Lung (tissue), 12 donors: ENCODE measurements around the gene DENND2C. TPM values are rescaled to one million over a fixed set of nuclear protein-coding genes. Genes with fewer than 3 reads are reported as not detected.

ENCODE experiments used
- ATAC-seq: fragments of 200-7000 bp; cut with Tn5 transposase; one replicate; pipeline ENCODE4 v1.9.1; 2020; ENCODE audit warnings: moderate number of reproducible peaks; ENCODE audit not compliant: insufficient read depth, low FRiP score
- DNase-seq, 3 donors: peaks; one replicate each; pipeline ENCODE4 v3.0.0-alpha.2; 2013 to 2017
- H3K27ac ChIP-seq, 2 donors: one replicate each; pipeline ENCODE4 v1.5.1; 2013; ENCODE audit warnings: mild to moderate bottlenecking in 2 of 2, moderate library complexity in 2 of 2, control low read depth in 1 of 2, inconsistent platforms in 1 of 2, low read depth in 1 of 2, low read length in 1 of 2
- H3K27me3 ChIP-seq, 3 donors: one replicate each; pipeline ENCODE4 v1.5.1; 2013; ENCODE audit warnings: low read length in 2 of 3; ENCODE audit not compliant: control insufficient read depth in 3 of 3, insufficient read depth in 3 of 3
- H3K36me3 ChIP-seq, 4 donors: one replicate each; pipeline ENCODE4 v1.5.1; 2013; ENCODE audit warnings: low read length in 4 of 4, mild to moderate bottlenecking in 1 of 4, moderate library complexity in 1 of 4; ENCODE audit not compliant: control insufficient read depth in 4 of 4, insufficient read depth in 4 of 4
- H3K4me1 ChIP-seq, 5 donors: one replicate each; pipeline ENCODE4 v1.5.1; 2013; ENCODE audit warnings: low read length in 5 of 5, mild to moderate bottlenecking in 2 of 5, moderate library complexity in 1 of 5; ENCODE audit not compliant: control insufficient read depth in 5 of 5, insufficient read depth in 5 of 5
- H3K4me3 ChIP-seq: one replicate; pipeline ENCODE4 v1.5.1; 2013; ENCODE audit warnings: mild to moderate bottlenecking, control low read depth, moderate library complexity
- H3K9ac ChIP-seq, 2 donors: one replicate each; pipeline ENCODE4 v1.5.1; 2013; ENCODE audit warnings: low read length in 2 of 2, control low read depth in 1 of 2; ENCODE audit not compliant: insufficient read depth in 1 of 2
- H3K9me3 ChIP-seq, 4 donors: one replicate each; pipeline ENCODE4 v1.5.1; 2013; ENCODE audit warnings: low read length in 3 of 4, mild to moderate bottlenecking in 1 of 4, moderate library complexity in 1 of 4; ENCODE audit not compliant: control insufficient read depth in 4 of 4, insufficient read depth in 3 of 4
- WGBS, 2 donors: extraction: QIAGEN DNeasy Blood & Tissue Kit; methylation state at CpG; one replicate each; pipeline ENCODE4 v1.1.7; 2013; 5-methylcytosine and 5-hydroxymethylcytosine counted together
- polyA plus RNA-seq, 2 donors: library from polyadenylated mRNA; stranded (reverse); fragments of 200-250 nt; gene quantifications; one replicate each; pipeline ENCODE4 v1.2.1, GENCODE V29; 2013
- total RNA-seq, 2 donors: library from RNA; depleted of rRNA in 1 of 2; stranded (reverse); fragments of >200 nt in 1 of 2; gene quantifications; one replicate each; pipeline ENCODE4 v1.2.1, GENCODE V29; 2014 to 2021
- TF ChIP-seq, protein P1 (sequence below): IDR thresholded peaks from 2 replicates; pipeline ENCODE4 v1.5.1; 2012; ENCODE audit warnings: mild to moderate bottlenecking; ENCODE audit errors: control extremely low read depth, extremely low read depth
- donor health status: control.
- donor health status: control.
- donor health status: Bipolar disorder and iron deficiency.
- donor health status: healthy.
- donor health status: DM: yes; HTN: yes; CAD: no.

DENND2C gene
- total and polyA plus RNA-seq, 4 donors = 1.00 to 6.1 (median 3.0) TPM

DNA sequence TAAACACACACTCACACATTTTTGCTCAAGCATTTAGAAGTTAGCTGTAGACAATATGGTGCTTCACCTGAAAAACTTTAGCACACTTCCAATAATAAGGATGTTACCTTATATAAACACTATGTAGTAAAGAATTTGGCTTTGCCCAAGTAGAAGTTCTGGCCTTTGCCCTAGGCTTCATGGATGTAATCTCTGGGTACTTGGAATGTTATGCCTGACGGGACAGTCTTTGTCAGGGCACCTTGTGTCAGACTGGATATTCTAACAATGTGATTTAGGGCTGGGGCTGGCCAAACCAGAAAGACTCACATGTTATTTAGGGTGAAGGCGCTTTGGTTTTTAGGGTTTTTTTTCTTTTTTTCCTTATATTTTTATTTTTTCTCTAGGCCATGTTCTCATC lies 124.1 kb downstream of the DENND2C start:
- TF ChIP-seq, protein P1, sequence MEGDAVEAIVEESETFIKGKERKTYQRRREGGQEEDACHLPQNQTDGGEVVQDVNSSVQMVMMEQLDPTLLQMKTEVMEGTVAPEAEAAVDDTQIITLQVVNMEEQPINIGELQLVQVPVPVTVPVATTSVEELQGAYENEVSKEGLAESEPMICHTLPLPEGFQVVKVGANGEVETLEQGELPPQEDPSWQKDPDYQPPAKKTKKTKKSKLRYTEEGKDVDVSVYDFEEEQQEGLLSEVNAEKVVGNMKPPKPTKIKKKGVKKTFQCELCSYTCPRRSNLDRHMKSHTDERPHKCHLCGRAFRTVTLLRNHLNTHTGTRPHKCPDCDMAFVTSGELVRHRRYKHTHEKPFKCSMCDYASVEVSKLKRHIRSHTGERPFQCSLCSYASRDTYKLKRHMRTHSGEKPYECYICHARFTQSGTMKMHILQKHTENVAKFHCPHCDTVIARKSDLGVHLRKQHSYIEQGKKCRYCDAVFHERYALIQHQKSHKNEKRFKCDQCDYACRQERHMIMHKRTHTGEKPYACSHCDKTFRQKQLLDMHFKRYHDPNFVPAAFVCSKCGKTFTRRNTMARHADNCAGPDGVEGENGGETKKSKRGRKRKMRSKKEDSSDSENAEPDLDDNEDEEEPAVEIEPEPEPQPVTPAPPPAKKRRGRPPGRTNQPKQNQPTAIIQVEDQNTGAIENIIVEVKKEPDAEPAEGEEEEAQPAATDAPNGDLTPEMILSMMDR = no peak
- H3K9me3 ChIP-seq = no peaks in the 10 kb centered on the region
- no peak overlapping the region for H3K27ac ChIP-seq
- H3K36me3 ChIP-seq = no peaks in the 10 kb centered on the region
- no peak for DNase-seq
- 90 to 96% methylated on average over 2 of the region's 2 CpGs for WGBS, 2 donors
- H3K9ac ChIP-seq = no peak overlapping the region
- no peak for ATAC-seq
- no peaks in the 10 kb centered on the region for H3K4me1 ChIP-seq
- H3K27me3 ChIP-seq = no peaks in the 10 kb centered on the region
- no peak overlapping the region for H3K4me3 ChIP-seq

DNA sequence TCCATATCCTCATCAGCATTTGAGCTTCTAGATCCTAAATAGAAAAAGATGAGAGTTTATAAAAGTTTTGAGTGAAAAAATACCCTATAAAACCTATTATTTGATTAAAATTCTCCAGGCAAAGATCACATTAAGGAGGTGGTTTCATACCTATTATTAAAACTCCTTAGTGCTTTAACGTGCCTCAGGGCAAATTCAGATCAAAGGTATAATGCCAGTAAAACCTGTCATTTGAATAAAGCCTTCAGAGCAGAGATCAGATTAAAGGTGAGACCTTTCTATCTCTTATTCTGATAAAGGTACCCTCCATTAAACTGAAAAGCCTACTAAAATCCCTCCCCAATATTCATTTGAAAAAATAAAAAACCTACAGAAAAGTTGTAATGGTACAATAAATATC lies 124.5 kb downstream of the DENND2C start:
- no peaks in the 10 kb centered on the region for H3K27me3 ChIP-seq
- DNase-seq (no peak), ATAC-seq (no peak)
- H3K4me3 ChIP-seq = no peak overlapping the region
- H3K27ac ChIP-seq = no peak overlapping the region
- H3K9ac ChIP-seq = no peak overlapping the region
- 68 to 82% methylated on average over 1 of the region's 1 CpG for WGBS, 2 donors
- TF ChIP-seq, protein P1 = no peak
- no peaks in the 10 kb centered on the region for H3K9me3 ChIP-seq
- H3K36me3 ChIP-seq = no peaks in the 10 kb centered on the region
- H3K4me1 ChIP-seq = no peaks in the 10 kb centered on the region

DNA sequence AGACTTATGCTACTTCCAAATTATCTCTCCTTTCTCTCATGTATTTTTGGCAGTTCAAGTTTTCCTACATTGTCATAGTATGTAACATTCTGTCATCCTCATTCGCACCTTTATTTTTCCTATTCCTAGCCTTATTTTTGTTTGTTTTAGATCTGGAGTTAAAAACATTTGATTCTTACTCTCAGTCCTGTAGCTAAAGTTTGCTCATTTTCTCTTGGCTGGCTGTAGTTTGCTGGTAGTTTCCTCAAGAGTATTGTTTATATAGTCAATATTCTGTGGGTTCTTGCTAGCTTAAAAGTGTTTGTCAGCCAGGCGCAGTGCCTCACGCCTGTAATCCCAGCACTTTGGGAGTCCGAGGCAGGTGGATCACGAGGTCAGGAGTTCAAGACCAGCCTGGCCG lies 129.0 kb downstream of the DENND2C start:
- WGBS, 2 donors = 51 to 80% methylated on average over 6 of the region's 6 CpGs
- no peak for ATAC-seq
- TF ChIP-seq, protein P1 = no peak
- no peak overlapping the region for H3K4me3 ChIP-seq
- H3K4me1 ChIP-seq = no peaks in the 10 kb centered on the region
- DNase-seq = peak in 1 of 3 donors; percentile 36
- no peaks in the 10 kb centered on the region for H3K9me3 ChIP-seq
- no peaks in the 10 kb centered on the region for H3K27me3 ChIP-seq
- no peak overlapping the region for H3K9ac ChIP-seq
- no peak overlapping the region for H3K27ac ChIP-seq
- H3K36me3 ChIP-seq = no peaks in the 10 kb centered on the region

DNA sequence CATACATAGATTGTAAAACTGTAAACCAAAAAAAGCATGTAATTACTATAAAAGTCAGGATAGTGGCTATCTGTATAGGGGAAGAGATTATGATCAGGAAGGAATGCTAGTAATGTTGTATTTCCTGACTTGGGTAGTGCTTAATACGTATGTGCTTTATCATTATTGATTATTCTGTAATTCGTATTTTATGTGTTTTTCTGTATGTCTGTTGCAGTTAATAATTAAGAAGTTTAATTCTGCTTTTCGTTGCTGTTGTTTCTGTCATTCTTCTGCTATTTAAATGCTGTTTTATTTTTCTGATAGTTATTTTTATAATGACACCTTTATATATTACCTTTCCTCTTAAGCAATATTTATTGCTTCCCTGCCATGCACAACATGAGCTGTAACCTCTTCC lies 129.6 kb downstream of the DENND2C start:
- Histone ChIP-seq H3K9ac (no peak overlapping the region), H3K27ac (no peak overlapping the region), H3K27me3 (no peaks in the 10 kb centered on the region), H3K36me3 (no peaks in the 10 kb centered on the region), H3K4me3 (no peak overlapping the region), H3K4me1 (no peaks in the 10 kb centered on the region), H3K9me3 (no peaks in the 10 kb centered on the region)
- TF ChIP-seq, protein P1 = no peak
- WGBS, 2 donors = 35 to 41% methylated on average over 3 of the region's 3 CpGs
- DNase-seq (peak in 1 of 3 donors; percentile 8), ATAC-seq (no peak)
